ENCODE measurements around the gene FRMD4A.

- TF ChIP-seq POLR2AphosphoS5 (IDR thresholded peaks at IDR 0.05; ENCODE audit: low read depth, low read length) (no peak), POLR2A (IDR thresholded peaks at IDR 0.05; ENCODE audit: low read depth, low read length) (no peak), TAF1 (IDR thresholded peaks at IDR 0.05; ENCODE audit: borderline replicate concordance, low read depth, low read length) (no peak)
Measured at GRCh38 chr10:13891128-13892000, 439.4 kb downstream of the FRMD4A start.

All from GM12892 (cell line).